Measurements from ENCODE around the gene GET4. TPM values are rescaled to one million over a fixed set of nuclear protein-coding genes. Genes with fewer than 3 reads are reported as not detected.

Gene GET4
- polyA plus RNA-seq, 1 donor (not counting 4 experiments of a cell fraction or from before 2014, with no cell fraction given) = 21.1 TPM

- H3K9me3 ChIP-seq (ENCODE audit: control insufficient read depth, low read depth, low read length) = no peaks in the 10 kb centered on the region
- H4K20me1 ChIP-seq (ENCODE audit: control insufficient read depth, extremely low read depth, insufficient read depth, low read length) = no peaks in the 10 kb centered on the region
- no peaks in the 10 kb centered on the region for H3K9me1 ChIP-seq (ENCODE audit: control insufficient read depth, extremely low read depth, insufficient read depth, low read length)
- H3K4me2 ChIP-seq (ENCODE audit: control insufficient read depth, extremely low read depth, insufficient read depth, low read depth, low read length) = no peak overlapping the region
- DNase-seq (ENCODE audit: low read depth, low spot score) (no peak), FAIRE-seq (no peak)
- H3K36me3 ChIP-seq (ENCODE audit: control insufficient read depth in 2 of 2, extremely low read depth in 1 of 2, insufficient read depth in 2 of 2, low read length in 2 of 2) = peaks cover 37 to 41% of the 10 kb centered on the region in 2 experiments
- no peak overlapping the region for H3K9ac ChIP-seq (ENCODE audit: control insufficient read depth, extremely low read depth, insufficient read depth, low read length)
- no peaks in the 10 kb centered on the region for H3K27me3 ChIP-seq (ENCODE audit: control insufficient read depth, extremely low read depth, insufficient read depth, low read length)
- no peak for TF ChIP-seq CTCF (optimal IDR thresholded peaks at IDR 0.05 in 1 of 3, IDR thresholded peaks at IDR 0.05 in 1 of 3, conservative IDR thresholded peaks at IDR 0.05 in 1 of 3; ENCODE audit: extremely low read depth in 1 of 3, insufficient read depth in 2 of 3, low read length in 3 of 3)
- TF ChIP-seq EZH2 (IDR thresholded peaks at IDR 0.05; ENCODE audit: low read length) = no peak
- H3K27ac ChIP-seq (ENCODE audit: control insufficient read depth, insufficient read depth, low read length) = no peak overlapping the region
- no peak overlapping the region for H2AFZ ChIP-seq (ENCODE audit: control insufficient read depth, low read length)
- H3K4me3 ChIP-seq (ENCODE audit: control insufficient read depth in 2 of 3, extremely low read depth in 1 of 3, insufficient read depth in 2 of 3, low read depth in 1 of 3, low read length in 3 of 3) = no peak overlapping the region
- no peaks in the 10 kb centered on the region for H3K79me2 ChIP-seq (ENCODE audit: control insufficient read depth, insufficient read depth, low read length)
- no peaks in the 10 kb centered on the region for H3K4me1 ChIP-seq (ENCODE audit: control insufficient read depth, extremely low read depth, insufficient read depth, low read length)
- dilution Hi-C loops (cut with MboI; ENCODE audit: extremely low pct_ligation_motif_present, low sequenced_read_pairs) = no loop called here
Observed at GRCh38 chr7:859359-860030, 16.9 kb upstream of the GET4 start.

GRCh38 chr7:860149-860548 lies 16.2 kb upstream of the GET4 start:
- DNase-seq (ENCODE audit: low read depth, low spot score) (no peak), FAIRE-seq (no peak)
- Histone ChIP-seq H3K27me3 (ENCODE audit: control insufficient read depth, extremely low read depth, insufficient read depth, low read length) (no peaks in the 10 kb centered on the region), H3K4me1 (ENCODE audit: control insufficient read depth, extremely low read depth, insufficient read depth, low read length) (no peaks in the 10 kb centered on the region), H2AFZ (ENCODE audit: control insufficient read depth, low read length) (no peak overlapping the region), H3K9ac (ENCODE audit: control insufficient read depth, extremely low read depth, insufficient read depth, low read length) (no peak overlapping the region), H3K9me1 (ENCODE audit: control insufficient read depth, extremely low read depth, insufficient read depth, low read length) (no peaks in the 10 kb centered on the region), H3K4me2 (ENCODE audit: control insufficient read depth, extremely low read depth, insufficient read depth, low read depth, low read length) (no peak overlapping the region), H3K9me3 (ENCODE audit: control insufficient read depth, low read depth, low read length) (no peaks in the 10 kb centered on the region), H3K79me2 (ENCODE audit: control insufficient read depth, insufficient read depth, low read length) (no peaks in the 10 kb centered on the region), H3K27ac (ENCODE audit: control insufficient read depth, insufficient read depth, low read length) (no peak overlapping the region), H3K4me3 (ENCODE audit: control insufficient read depth in 2 of 3, extremely low read depth in 1 of 3, insufficient read depth in 2 of 3, low read depth in 1 of 3, low read length in 3 of 3) (no peak overlapping the region), H3K36me3 (ENCODE audit: control insufficient read depth in 2 of 2, extremely low read depth in 1 of 2, insufficient read depth in 2 of 2, low read length in 2 of 2) (peaks cover 37 to 38% of the 10 kb centered on the region in 2 experiments), H4K20me1 (ENCODE audit: control insufficient read depth, extremely low read depth, insufficient read depth, low read length) (no peaks in the 10 kb centered on the region)
- dilution Hi-C loops (cut with MboI; ENCODE audit: extremely low pct_ligation_motif_present, low sequenced_read_pairs) = no loop called here
- TF ChIP-seq CTCF (optimal IDR thresholded peaks at IDR 0.05 in 1 of 3, IDR thresholded peaks at IDR 0.05 in 1 of 3, conservative IDR thresholded peaks at IDR 0.05 in 1 of 3; ENCODE audit: extremely low read depth in 1 of 3, insufficient read depth in 2 of 3, low read length in 3 of 3) (no peak), EZH2 (IDR thresholded peaks at IDR 0.05; ENCODE audit: low read length) (no peak)
